Neural progenitor cell (in vitro differentiated cells): ENCODE measurements around the gene PPARA. TPM values are rescaled to one million over a fixed set of nuclear protein-coding genes. Genes with fewer than 3 reads are reported as not detected.

Source experiments
- DNase-seq: peaks from one replicate; pipeline ENCODE4 v3.0.0-alpha.2; 2016; ENCODE audit warnings: low spot score
- H2AFZ ChIP-seq: fragments of 200-600 bp; sonication (generic); replicated peaks from 2 replicates; pipeline ENCODE4 v1.6.1; 2016; ENCODE audit warnings: antibody characterized with exemption
- H3F3A ChIP-seq: fragments of 200-600 bp; sonication (generic); 2 replicates; pipeline ENCODE4 v1.6.1; 2016; ENCODE audit warnings: antibody characterized with exemption, low read depth
- H3K27ac ChIP-seq: fragments of 200-600 bp; sonication (generic); 2 replicates; pipeline ENCODE4 v1.5.1; 2016; ENCODE audit warnings: mild to moderate bottlenecking
- H3K27me3 ChIP-seq: fragments of 200-600 bp; sonication (generic); 2 replicates; pipeline ENCODE4 v1.6.1; 2016; ENCODE audit warnings: mild to moderate bottlenecking, moderate library complexity
- H3K36me3 ChIP-seq: fragments of 200-600 bp; sonication (generic); 2 replicates; pipeline ENCODE4 v1.5.1; 2016
- H3K4me1 ChIP-seq: fragments of 200-600 bp; sonication (generic); 2 replicates; pipeline ENCODE4 v1.6.1; 2016; ENCODE audit warnings: mixed run types
- H3K4me2 ChIP-seq: fragments of 200-600 bp; sonication (generic); 2 replicates; pipeline ENCODE4 v1.6.1; 2016
- H3K4me3 ChIP-seq: fragments of 200-600 bp; sonication (generic); 2 replicates; pipeline ENCODE4 v1.5.1; 2016
- H3K79me2 ChIP-seq: fragments of 200-600 bp; sonication (generic); 2 replicates; pipeline ENCODE4 v1.6.1; 2016; ENCODE audit warnings: low read depth
- H3K9ac ChIP-seq: fragments of 200-600 bp; sonication (generic); 2 replicates; pipeline ENCODE4 v1.6.1; 2016
- H3K9me3 ChIP-seq: fragments of 200-600 bp; sonication (generic); 2 replicates; pipeline ENCODE4 v1.5.1; 2016; ENCODE audit warnings: low read depth
- H4K20me1 ChIP-seq: fragments of 200-600 bp; sonication (generic); 2 replicates; pipeline ENCODE4 v1.6.1; 2016; ENCODE audit warnings: low read depth
- H3K27ac Mint-ChIP-seq: 3 replicates; pipeline ENCODE4 v1.8.0; 2021; ENCODE audit warnings: mixed read lengths
- H3K27me3 Mint-ChIP-seq: 2 replicates; pipeline ENCODE4 v1.8.0; 2022; ENCODE audit warnings: low read depth, mild to moderate bottlenecking, inconsistent platforms, moderate library complexity, mixed read lengths; ENCODE audit not compliant: insufficient read depth
- H3K36me3 Mint-ChIP-seq: 3 replicates; pipeline ENCODE4 v1.8.0; 2021; ENCODE audit warnings: mixed read lengths
- H3K4me1 Mint-ChIP-seq: 3 replicates; pipeline ENCODE4 v1.8.0; 2021; ENCODE audit warnings: mixed read lengths
- H3K4me3 Mint-ChIP-seq: 3 replicates; pipeline ENCODE4 v1.8.0; 2021; ENCODE audit warnings: mild to moderate bottlenecking, moderate library complexity, mixed read lengths
- H3K9me3 Mint-ChIP-seq: 3 replicates; pipeline ENCODE4 v1.8.0; 2020; ENCODE audit warnings: mixed read lengths
- CTCF ChIP-seq: fragments of 200-600 bp; sonication (generic); IDR thresholded peaks from 2 replicates; pipeline ENCODE4 v1.5.1; 2017; ENCODE audit warnings: antibody characterized with exemption, mild to moderate bottlenecking
- EZH2 ChIP-seq: fragments of 200-600 bp; sonication (generic); IDR thresholded peaks from 2 replicates; pipeline ENCODE4 v1.6.1; 2017; ENCODE audit warnings: antibody characterized with exemption, mild to moderate bottlenecking, moderate library complexity
- EZH2phosphoT487 ChIP-seq: fragments of 200-600 bp; sonication (generic); IDR thresholded peaks from 2 replicates; pipeline ENCODE4 v1.6.1; 2017; ENCODE audit warnings: antibody characterized with exemption
- total RNA-seq: library from RNA; depleted of rRNA; stranded (reverse); fragments of >200 nt; gene quantifications from 2 replicates; pipeline ENCODE4 v1.2.3, GENCODE V29; 2015; ENCODE audit warnings: low replicate concordance

Gene PPARA
- total RNA-seq, 1 donor from 2014 or later: 5.2 TPM

- TF ChIP-seq EZH2phosphoT487 (no peak), CTCF (no peak), EZH2 (no peak)
- H3K27ac ChIP-seq: no peak overlapping the region
- H4K20me1 ChIP-seq: no peaks in the 10 kb centered on the region
- H3K4me3 Mint-ChIP-seq: no peak overlapping the region
- no peak overlapping the region for H2AFZ ChIP-seq
- H3K27me3 Mint-ChIP-seq: peaks cover 7% of the 10 kb centered on the region
- H3K9ac ChIP-seq: no peak overlapping the region
- H3K4me3 ChIP-seq: no peak overlapping the region
- no peaks in the 10 kb centered on the region for H3K9me3 ChIP-seq
- H3K27me3 ChIP-seq: no peaks in the 10 kb centered on the region
- H3F3A ChIP-seq: no peaks in the 10 kb centered on the region
- no peak overlapping the region for H3K27ac Mint-ChIP-seq
- H3K4me2 ChIP-seq: no peak overlapping the region
- no peaks in the 10 kb centered on the region for H3K36me3 Mint-ChIP-seq
- H3K9me3 Mint-ChIP-seq: no peaks in the 10 kb centered on the region
- no peaks in the 10 kb centered on the region for H3K4me1 Mint-ChIP-seq
- H3K79me2 ChIP-seq: no peaks in the 10 kb centered on the region
- no peak for DNase-seq
- H3K36me3 ChIP-seq: no peaks in the 10 kb centered on the region
- no peaks in the 10 kb centered on the region for H3K4me1 ChIP-seq
Measured at GRCh38 chr22:46125816-46126765, 24.2 kb upstream of the PPARA start.

- no peaks in the 10 kb centered on the region for H3K36me3 Mint-ChIP-seq
- H3K9me3 Mint-ChIP-seq: no peaks in the 10 kb centered on the region
- Histone ChIP-seq H4K20me1 (no peaks in the 10 kb centered on the region), H3K79me2 (no peaks in the 10 kb centered on the region), H3K4me1 (no peaks in the 10 kb centered on the region), H2AFZ (no peak overlapping the region), H3K36me3 (no peaks in the 10 kb centered on the region), H3K4me2 (no peak overlapping the region), H3K4me3 (no peak overlapping the region), H3K27ac (no peak overlapping the region), H3K9ac (no peak overlapping the region), H3K27me3 (no peaks in the 10 kb centered on the region), H3K9me3 (no peaks in the 10 kb centered on the region), H3F3A (no peaks in the 10 kb centered on the region)
- DNase-seq: no peak
- H3K4me1 Mint-ChIP-seq: no peaks in the 10 kb centered on the region
- peaks cover 3% of the 10 kb centered on the region for H3K27me3 Mint-ChIP-seq
- H3K27ac Mint-ChIP-seq: no peak overlapping the region
- no peak overlapping the region for H3K4me3 Mint-ChIP-seq
- TF ChIP-seq EZH2 (no peak), EZH2phosphoT487 (no peak), CTCF (no peak)
Measured at GRCh38 chr22:46126853-46127385, 23.4 kb upstream of the PPARA start.

GRCh38 chr22:46127556-46127955 is 22.8 kb upstream of the PPARA start:
- no peaks in the 10 kb centered on the region for H3K4me1 ChIP-seq
- no peaks in the 10 kb centered on the region for H3K79me2 ChIP-seq
- no peak for TF ChIP-seq CTCF
- TF ChIP-seq EZH2: no peak
- TF ChIP-seq EZH2phosphoT487: no peak
- H3K4me1 Mint-ChIP-seq: no peaks in the 10 kb centered on the region
- no peak overlapping the region for H3K27ac Mint-ChIP-seq
- H3K27ac ChIP-seq: no peak overlapping the region
- DNase-seq: no peak
- no peak overlapping the region for H3K9ac ChIP-seq
- H3K4me3 ChIP-seq: no peak overlapping the region
- H3K4me2 ChIP-seq: no peak overlapping the region
- no peaks in the 10 kb centered on the region for H3K9me3 Mint-ChIP-seq
- no peaks in the 10 kb centered on the region for H3K27me3 ChIP-seq
- H2AFZ ChIP-seq: no peak overlapping the region
- no peaks in the 10 kb centered on the region for H3F3A ChIP-seq
- no peak overlapping the region for H3K4me3 Mint-ChIP-seq
- H3K27me3 Mint-ChIP-seq: peaks cover 3% of the 10 kb centered on the region
- H3K36me3 Mint-ChIP-seq: no peaks in the 10 kb centered on the region
- H3K9me3 ChIP-seq: no peaks in the 10 kb centered on the region
- no peaks in the 10 kb centered on the region for H4K20me1 ChIP-seq
- H3K36me3 ChIP-seq: no peaks in the 10 kb centered on the region
